SK-N-SH (cell line): ENCODE measurements around the gene RP2.

Source experiments
- EZH2phosphoT487 ChIP-seq: fragments of 200-600 bp; sonication (generic); IDR thresholded peaks from 2 replicates; pipeline ENCODE4 v1.6.1; 2017; ENCODE audit warnings: low read depth, mixed run types, mild to moderate bottlenecking, antibody characterized with exemption, moderate library complexity, borderline replicate concordance
- FOXM1 ChIP-seq: IDR thresholded peaks from 2 replicates; pipeline ENCODE4 v1.4.0; 2012; ENCODE audit warnings: low read depth, mild to moderate bottlenecking
- POLR2AphosphoS5 ChIP-seq: IDR thresholded peaks from 2 replicates; pipeline ENCODE4 v1.6.1; 2012; ENCODE audit warnings: low read depth, low read length
- RAD21 ChIP-seq: IDR thresholded peaks from 2 replicates; pipeline ENCODE4 v1.6.1; 2012; ENCODE audit warnings: mild to moderate bottlenecking, low read length
- RCOR1 ChIP-seq: fragments of 150-350 bp; IDR thresholded peaks from 2 replicates; pipeline ENCODE4 v1.6.1; 2017; ENCODE audit warnings: antibody characterized with exemption, low read length
- SIN3A ChIP-seq: IDR thresholded peaks from 2 replicates; pipeline ENCODE4 v1.6.1; 2012; ENCODE audit warnings: low read depth, mild to moderate bottlenecking, low read length, moderate library complexity, borderline replicate concordance
- TAF1 ChIP-seq: IDR thresholded peaks from 2 replicates; pipeline ENCODE4 v1.6.1; 2012; ENCODE audit warnings: low read depth, mild to moderate bottlenecking, low read length, moderate library complexity, borderline replicate concordance
- TF ChIP-seq, protein P1 (sequence below): fragments of 200-600 bp; sonication (generic); IDR thresholded peaks from 2 replicates; pipeline ENCODE4 v1.6.1; 2017; ENCODE audit warnings: antibody characterized with exemption, mild to moderate bottlenecking, moderate library complexity
- TF ChIP-seq, protein P2 (sequence below): IDR thresholded peaks from 2 replicates; pipeline ENCODE4 v1.6.1; 2012; ENCODE audit warnings: mild to moderate bottlenecking, low read depth, low read length, moderate library complexity
- TF ChIP-seq, protein P3 (sequence below): fragments of 150-350 bp; IDR thresholded peaks from 2 replicates; pipeline ENCODE4 v1.6.1; 2017; ENCODE audit warnings: antibody characterized with exemption, low read length, low read depth, borderline replicate concordance
- TF ChIP-seq, protein P4 (sequence below): IDR thresholded peaks from 2 replicates; pipeline ENCODE4; 2012

DNA sequence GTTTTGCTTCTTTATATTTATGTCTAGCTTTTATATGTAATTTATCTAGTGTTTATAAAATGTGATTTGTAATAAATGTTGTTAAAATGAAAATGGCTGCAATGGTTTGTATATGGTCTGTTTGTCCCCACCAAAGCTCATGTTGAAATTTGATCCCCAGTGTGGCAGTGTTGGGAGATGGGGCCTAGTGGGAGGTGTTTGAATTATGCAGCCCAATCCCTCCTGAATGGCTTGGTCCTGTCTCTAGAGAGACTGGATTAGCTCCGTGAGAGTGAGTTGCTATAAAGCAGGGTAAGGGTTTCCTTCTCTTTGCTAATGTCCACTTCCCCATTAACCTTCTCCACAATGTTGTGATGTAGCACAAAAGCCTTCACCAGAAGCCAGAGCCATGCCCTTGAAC is 45.4 kb downstream of the RP2 start:
- TF ChIP-seq, protein P1, sequence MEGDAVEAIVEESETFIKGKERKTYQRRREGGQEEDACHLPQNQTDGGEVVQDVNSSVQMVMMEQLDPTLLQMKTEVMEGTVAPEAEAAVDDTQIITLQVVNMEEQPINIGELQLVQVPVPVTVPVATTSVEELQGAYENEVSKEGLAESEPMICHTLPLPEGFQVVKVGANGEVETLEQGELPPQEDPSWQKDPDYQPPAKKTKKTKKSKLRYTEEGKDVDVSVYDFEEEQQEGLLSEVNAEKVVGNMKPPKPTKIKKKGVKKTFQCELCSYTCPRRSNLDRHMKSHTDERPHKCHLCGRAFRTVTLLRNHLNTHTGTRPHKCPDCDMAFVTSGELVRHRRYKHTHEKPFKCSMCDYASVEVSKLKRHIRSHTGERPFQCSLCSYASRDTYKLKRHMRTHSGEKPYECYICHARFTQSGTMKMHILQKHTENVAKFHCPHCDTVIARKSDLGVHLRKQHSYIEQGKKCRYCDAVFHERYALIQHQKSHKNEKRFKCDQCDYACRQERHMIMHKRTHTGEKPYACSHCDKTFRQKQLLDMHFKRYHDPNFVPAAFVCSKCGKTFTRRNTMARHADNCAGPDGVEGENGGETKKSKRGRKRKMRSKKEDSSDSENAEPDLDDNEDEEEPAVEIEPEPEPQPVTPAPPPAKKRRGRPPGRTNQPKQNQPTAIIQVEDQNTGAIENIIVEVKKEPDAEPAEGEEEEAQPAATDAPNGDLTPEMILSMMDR, result no peak
- TF ChIP-seq, protein P2, sequence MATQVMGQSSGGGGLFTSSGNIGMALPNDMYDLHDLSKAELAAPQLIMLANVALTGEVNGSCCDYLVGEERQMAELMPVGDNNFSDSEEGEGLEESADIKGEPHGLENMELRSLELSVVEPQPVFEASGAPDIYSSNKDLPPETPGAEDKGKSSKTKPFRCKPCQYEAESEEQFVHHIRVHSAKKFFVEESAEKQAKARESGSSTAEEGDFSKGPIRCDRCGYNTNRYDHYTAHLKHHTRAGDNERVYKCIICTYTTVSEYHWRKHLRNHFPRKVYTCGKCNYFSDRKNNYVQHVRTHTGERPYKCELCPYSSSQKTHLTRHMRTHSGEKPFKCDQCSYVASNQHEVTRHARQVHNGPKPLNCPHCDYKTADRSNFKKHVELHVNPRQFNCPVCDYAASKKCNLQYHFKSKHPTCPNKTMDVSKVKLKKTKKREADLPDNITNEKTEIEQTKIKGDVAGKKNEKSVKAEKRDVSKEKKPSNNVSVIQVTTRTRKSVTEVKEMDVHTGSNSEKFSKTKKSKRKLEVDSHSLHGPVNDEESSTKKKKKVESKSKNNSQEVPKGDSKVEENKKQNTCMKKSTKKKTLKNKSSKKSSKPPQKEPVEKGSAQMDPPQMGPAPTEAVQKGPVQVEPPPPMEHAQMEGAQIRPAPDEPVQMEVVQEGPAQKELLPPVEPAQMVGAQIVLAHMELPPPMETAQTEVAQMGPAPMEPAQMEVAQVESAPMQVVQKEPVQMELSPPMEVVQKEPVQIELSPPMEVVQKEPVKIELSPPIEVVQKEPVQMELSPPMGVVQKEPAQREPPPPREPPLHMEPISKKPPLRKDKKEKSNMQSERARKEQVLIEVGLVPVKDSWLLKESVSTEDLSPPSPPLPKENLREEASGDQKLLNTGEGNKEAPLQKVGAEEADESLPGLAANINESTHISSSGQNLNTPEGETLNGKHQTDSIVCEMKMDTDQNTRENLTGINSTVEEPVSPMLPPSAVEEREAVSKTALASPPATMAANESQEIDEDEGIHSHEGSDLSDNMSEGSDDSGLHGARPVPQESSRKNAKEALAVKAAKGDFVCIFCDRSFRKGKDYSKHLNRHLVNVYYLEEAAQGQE, result no peak
- TF ChIP-seq TAF1 (no peak), RCOR1 (no peak), FOXM1 (no peak), POLR2AphosphoS5 (no peak), RAD21 (no peak), EZH2phosphoT487 (no peak), SIN3A (no peak)
- TF ChIP-seq, protein P3, sequence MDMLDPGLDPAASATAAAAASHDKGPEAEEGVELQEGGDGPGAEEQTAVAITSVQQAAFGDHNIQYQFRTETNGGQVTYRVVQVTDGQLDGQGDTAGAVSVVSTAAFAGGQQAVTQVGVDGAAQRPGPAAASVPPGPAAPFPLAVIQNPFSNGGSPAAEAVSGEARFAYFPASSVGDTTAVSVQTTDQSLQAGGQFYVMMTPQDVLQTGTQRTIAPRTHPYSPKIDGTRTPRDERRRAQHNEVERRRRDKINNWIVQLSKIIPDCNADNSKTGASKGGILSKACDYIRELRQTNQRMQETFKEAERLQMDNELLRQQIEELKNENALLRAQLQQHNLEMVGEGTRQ, result no peak
- TF ChIP-seq, protein P4, sequence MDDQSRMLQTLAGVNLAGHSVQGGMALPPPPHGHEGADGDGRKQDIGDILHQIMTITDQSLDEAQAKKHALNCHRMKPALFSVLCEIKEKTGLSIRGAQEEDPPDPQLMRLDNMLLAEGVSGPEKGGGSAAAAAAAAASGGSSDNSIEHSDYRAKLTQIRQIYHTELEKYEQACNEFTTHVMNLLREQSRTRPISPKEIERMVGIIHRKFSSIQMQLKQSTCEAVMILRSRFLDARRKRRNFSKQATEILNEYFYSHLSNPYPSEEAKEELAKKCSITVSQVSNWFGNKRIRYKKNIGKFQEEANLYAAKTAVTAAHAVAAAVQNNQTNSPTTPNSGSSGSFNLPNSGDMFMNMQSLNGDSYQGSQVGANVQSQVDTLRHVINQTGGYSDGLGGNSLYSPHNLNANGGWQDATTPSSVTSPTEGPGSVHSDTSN, result no peak
